HG02642 (cell line): ENCODE data around the gene SMAD6.
"Not testable (repeated sequence)": the region's sequence is repeated elsewhere in the genome, so short reads cannot be mapped to it uniquely, and the experiment has no call there.

Source experiments
- ATAC-seq: cut with Tn5 transposase; IDR thresholded peaks from one replicate; pipeline ENCODE4 v1.9.1; 2021; ENCODE audit warnings: mild to moderate bottlenecking; ENCODE audit not compliant: unreplicated experiment, poor library complexity

The SMAD6 gene

DNA sequence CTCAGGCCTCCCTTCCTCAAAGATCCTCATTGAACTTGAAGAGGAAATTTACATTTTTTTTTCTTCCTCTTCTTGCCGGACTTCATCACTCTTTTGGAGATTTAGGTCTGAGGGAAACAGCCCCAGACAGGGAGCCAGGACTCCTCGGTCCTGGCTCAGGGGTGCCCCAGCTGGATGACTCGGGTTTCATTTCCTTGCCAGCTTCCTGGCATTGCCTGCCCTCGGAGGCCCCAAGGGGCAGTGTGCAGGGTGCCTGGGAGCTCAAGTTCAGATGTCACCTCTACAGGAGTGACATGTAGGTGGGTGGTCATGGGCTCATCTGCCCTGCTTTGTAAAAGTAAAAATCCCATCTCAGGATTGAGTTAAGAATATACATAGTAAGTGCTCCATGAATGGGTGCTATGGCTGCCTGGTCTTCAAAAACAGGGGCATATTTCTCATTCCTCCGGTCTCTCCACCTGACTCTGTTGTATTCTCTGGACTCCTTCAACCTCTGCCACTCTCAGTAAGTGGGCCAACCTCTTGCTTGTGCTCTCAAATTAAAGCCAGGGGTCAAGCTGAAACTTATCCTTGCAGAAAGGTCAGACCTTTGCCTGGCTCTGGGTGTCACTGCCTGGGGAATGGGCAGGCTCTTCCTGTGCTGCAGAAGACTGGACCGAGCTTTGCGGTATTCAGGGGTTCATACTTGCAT, 51.8 kb downstream of the SMAD6 start:
- no peak for ATAC-seq

GRCh38 chr15:66754789-66755188, 52.8 kb downstream of the SMAD6 start:
- no peak for ATAC-seq

- ATAC-seq, result no peak
These were observed 53.4 kb downstream of the SMAD6 start for GRCh38 chr15:66755298-66756068.

- ATAC-seq, result no peak
These were observed 54.3 kb downstream of the SMAD6 start for GRCh38 chr15:66756295-66756694.

DNA sequence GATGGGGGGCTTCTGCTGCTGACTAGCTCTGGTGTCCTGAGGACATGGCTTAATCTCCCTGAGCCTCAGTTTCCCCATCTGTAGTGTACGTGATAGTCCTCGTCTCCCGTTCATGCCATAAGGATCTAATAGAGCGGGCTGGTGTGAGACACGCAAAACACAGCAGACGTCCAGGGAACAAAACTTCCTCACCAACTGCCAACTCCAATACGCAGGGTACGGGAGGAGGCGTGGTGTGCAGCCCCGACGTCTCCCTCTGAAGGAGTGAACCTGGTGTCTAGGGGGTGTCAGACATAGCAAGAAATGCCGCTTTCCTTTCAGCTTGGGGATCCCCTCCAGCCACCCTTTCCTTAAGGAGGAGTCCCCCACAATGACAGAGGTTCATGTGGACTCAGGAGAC, 55.0 kb downstream of the SMAD6 start:
- no peak for ATAC-seq

- no peak for ATAC-seq
These were observed 55.5 kb downstream of the SMAD6 start for GRCh38 chr15:66757521-66757920.

GRCh38 chr15:66758217-66758616, 56.2 kb downstream of the SMAD6 start:
- not testable (repeated sequence) for ATAC-seq

DNA sequence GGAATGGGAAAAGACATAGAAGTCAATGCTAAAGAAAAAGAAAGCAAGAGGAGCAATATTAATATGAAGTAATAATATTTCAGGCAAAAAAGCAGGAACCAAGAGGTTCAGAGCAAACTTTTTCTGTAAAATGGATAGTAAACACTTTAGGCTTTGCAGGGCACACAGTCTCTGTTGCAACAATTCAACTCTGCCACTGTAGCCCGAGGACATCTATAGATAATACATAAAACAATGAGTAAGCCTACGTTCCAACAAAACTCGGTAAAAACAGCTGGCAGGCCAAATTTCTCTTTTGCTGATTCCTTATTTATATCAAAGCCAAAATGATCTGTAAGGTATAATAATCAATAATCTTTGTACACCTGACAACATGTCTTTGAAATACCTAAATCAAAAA, 56.8 kb downstream of the SMAD6 start:
- no peak for ATAC-seq

- ATAC-seq, result no peak
These were observed 58.3 kb downstream of the SMAD6 start for GRCh38 chr15:66760097-66760967.

GRCh38 chr15:66760968-66761725, 59.1 kb downstream of the SMAD6 start:
- no peak for ATAC-seq

- ATAC-seq, result no peak
These were observed 59.9 kb downstream of the SMAD6 start for GRCh38 chr15:66761726-66762595.

DNA sequence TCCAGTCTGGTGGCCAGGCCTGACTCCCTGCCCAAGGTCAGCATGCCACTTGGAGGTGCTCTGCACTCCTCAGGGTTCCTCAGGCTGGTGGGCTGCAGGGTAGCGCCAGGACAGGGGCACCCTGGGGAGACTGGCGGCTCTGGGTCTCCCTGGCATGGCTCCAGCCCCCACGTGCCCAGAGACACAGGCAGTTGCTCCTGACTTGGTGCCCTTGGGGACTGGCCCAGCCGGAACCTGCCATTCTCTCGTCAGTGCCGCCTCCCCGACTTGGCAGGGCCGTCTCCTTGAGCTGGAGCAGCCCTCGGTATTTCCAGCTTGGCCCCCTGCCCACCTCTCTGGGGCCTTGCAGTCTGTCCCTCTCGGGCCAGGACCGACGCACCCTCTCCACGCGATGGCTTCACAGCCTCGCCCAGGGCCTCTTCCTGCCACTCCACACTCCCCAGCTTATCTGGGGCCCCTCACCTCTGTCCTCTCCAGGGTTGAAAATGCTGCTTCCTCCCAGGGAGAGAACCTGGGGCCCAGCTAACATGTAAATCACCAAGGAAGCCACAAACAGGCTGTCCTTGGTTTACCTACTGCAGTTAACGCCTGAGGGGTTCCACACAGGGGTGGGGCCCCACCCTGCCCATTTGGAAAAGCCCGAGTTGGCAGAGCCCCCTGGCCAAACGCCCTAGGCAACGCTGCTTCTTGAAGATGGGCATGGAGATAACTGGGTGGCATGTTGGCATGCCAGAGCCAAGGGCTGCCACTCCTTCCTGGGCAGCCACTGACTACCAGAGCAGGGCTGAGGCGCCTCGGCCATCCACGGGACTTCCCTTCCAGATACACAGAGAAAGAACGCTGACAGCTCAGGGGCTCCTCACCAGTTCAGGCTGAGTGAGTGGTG, 61.4 kb downstream of the SMAD6 start:
- no peak for ATAC-seq

DNA sequence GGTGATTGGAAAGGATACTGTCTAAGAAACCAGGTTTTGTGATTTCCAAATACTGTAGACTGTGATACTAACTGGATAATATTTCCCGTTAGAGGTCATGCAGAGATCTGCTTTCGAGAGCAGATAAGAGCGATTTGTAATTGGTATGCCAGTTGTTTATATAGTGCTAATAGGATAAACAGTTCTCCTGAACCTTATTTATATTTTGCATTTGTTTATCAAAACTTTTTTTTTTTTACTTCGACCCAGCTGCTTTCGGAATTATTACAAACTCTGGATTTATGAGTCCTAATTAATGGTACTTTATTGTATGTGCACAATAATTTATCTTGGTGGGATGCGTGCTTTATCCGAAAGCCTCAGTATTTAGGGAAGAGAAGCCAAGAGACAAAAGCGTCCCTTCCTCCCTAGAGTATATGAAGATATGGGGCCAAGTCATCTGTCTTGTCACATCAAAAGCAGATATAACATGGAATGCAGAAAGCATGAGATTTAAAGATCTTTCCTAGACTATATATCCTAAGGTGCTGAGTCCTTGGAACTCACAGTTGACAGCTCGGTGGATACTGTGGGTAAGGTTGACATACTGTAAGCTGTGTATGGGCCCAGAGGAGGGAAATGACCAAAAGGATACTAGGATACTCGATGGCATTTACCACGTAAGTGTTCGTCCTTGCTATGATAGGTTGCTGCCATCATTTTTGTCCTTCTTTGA, 62.2 kb downstream of the SMAD6 start:
- no peak for ATAC-seq

DNA sequence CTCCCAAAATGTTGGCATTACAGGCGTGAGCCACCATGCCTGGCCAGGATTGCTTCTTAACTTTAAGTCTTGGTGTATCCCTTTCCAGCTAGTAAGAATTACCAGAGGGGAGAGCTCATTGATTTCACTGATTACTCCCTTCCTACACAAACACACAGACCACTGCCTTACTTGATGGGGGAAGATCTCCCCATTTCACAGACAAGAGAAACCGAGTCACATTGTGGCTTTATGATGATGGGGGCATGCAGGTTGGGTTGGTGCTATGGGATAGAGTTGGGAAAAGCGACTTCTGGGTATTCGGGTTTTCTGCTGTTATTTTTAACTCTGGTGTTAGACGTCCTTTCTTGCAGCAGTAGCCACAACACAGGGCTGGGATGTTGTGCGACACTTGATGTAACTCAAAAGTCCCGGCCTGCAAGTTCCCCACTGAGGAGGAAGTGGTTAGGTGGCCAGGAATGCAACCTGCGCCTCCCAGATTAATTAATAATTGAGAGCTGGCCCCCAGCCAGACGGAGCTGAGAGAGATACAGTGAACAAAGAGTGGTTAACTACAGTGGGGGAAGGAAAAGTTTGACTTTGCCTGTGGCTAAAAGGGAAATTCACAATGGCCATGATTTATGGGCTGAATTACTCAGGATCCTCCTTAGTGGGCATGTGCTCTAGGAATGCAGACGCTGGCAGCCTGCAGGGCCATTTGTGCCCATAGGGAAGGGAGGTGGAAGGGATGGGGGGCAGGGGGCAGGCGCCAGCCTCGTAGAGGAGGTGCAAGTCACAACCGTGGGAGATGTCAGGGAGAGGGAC, 63.6 kb downstream of the SMAD6 start:
- ATAC-seq, result peak; percentile 70

DNA sequence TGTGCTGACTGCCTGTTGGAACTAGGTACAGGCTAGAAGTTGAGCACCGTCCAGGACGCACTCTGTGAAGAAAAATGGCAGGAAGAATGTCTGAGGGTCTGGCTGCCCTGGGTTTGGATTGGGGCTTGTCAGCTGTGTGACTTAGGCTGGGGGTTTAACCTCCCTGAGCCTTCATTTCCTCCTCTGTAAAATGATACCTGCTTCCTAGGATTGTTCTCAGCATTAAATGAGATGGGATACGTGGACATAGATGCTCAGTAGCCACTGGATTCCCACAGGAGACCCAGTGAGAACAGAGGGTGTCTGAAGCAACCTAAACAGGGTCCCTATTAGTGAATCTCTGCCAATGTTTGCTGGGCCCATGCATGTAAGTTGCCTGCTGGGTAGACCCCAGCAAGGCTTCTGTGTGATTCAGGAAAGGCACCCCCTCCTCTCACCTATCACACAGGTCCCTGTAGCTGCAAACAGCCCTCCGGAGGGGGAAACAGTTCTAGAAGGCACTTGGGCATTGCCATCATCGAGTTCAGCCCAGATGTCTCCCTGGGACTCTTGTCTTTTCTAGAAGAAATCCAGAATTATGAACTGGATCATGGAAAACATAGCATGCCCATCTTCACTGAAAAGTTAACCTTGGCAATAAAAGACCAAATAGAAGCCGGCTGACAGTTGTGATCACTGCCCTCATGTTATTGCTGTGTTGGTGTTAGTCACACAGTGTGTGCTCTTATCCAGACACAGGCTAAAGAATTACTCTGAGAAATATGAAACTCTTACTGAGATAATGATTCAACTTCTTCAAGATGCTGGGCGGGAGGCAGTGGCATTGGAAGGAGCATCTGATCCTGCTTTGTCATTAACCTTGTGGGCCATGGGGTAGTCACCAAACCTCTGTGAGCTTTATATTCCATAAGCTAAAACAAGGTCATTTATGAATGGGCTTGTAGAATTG, 64.5 kb downstream of the SMAD6 start:
- ATAC-seq, result no peak

- no peak for ATAC-seq
These were observed 65.2 kb downstream of the SMAD6 start for GRCh38 chr15:66767240-66767659.
